SHP77 treated with DMSO at 0.1 percent for 48 hours (cell line): Measurements from ENCODE around the gene DUSP1.
"Not testable (repeated sequence)": the region's sequence is repeated elsewhere in the genome, so short reads cannot be mapped to it uniquely, and the experiment has no call there.

Experiments
- DNase-seq: peaks from one replicate; lab custom pipeline; 2025; lab: John Stamatoyannopoulos, UW

The DUSP1 gene

GRCh38 chr5:172770675-172771438 is at the start of gene DUSP1:
TSS of gene DUSP1 (minus strand) at chr5:172771195. CDS start at chr5:172770952, 243 bp downstream.
- peak; percentile 87 for DNase-seq

GRCh38 chr5:172820046-172820767 is 49.2 kb upstream of the DUSP1 start:
- no peak for DNase-seq

DNA sequence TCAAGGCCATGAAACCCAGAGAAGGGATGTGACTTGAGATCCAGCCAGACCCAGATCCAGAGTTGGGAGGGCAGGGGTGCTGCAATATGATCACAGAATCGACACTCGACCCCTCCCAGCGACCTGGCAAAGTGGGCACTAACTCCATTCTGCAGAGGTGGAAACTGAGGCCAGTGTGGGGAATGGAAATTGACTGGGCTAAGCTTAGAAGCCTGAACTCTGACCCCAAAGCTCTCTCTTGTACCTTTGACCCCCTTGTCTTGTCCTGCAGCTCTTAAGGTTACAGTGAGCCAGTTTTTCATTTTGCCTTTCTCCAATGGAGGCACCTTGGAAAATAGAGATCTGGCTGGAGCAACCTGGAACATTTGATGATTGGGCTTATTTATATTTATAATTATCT is 48.6 kb upstream of the DUSP1 start:
- no peak for DNase-seq

DNA sequence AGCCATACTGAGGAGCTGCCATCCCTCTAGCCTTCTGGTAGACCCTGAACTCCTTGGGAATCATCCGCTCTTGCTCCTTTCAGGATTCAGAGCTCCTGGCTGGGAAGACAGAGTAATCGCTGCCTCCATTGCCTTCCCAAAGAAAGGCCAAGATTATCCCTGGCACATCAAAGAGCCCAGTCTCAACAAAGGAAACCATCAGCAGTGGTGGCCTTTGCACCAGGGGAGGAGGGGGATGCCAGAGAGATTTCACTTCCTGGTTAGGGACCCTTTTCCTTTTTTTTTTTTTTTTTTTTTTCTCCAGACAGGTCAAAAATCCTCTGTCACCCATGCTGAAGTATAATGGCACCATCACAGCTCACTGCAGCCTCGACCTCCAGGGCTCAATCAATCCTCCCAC is 47.1 kb upstream of the DUSP1 start:
- no peak for DNase-seq

DNA sequence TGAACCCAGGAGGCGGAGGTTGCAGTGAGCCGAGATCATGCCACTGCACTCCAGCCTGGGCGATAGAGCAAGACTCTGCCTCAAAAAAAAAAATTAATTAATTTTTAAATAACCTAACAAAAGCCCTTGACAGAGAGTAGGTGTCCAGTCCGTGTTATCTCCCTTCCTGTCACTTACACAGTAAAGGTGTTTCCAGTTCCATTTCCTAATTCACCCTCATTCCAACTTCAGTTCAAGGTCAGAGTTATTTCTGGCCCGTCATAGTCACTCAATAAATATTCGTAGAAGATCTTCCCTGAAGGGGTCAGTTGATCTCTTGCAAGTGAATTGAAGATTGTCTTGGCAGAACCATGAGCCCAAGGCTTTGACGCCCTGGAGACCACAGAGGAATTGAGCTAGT is 46.7 kb upstream of the DUSP1 start:
- DNase-seq: no peak

DNA sequence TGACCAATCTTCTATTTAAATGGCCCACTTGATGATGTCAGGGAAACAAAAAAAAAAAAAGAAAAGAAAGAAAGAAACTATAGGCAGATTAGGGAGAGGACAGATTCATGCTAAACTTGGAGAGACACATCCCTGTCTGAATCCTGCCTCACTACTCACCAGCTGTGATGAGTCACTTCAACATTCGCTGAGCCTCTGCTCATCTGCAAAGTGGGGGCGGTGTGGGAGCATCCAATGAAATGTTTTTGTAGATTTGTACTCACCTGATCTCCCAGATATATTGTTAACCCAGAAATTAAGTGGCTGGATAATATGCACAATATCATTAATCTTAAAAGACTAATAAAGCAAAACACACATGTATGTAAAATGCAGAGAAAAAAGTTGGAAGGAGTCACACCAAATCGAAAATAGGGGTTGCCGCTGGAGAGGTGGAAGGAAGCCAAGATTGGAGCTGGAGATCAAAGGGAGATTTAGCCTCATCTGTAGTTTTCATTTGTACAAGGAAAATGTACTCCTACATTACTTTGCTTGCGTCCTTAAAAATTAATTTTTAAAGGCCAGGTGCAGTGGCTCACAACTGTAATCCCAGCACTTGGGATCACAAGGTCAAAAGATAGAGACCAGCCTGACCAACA is 46.0 kb upstream of the DUSP1 start:
- no peak for DNase-seq

- no peak for DNase-seq
Measured at GRCh38 chr5:172815631-172816030, 44.6 kb upstream of the DUSP1 start.

DNA sequence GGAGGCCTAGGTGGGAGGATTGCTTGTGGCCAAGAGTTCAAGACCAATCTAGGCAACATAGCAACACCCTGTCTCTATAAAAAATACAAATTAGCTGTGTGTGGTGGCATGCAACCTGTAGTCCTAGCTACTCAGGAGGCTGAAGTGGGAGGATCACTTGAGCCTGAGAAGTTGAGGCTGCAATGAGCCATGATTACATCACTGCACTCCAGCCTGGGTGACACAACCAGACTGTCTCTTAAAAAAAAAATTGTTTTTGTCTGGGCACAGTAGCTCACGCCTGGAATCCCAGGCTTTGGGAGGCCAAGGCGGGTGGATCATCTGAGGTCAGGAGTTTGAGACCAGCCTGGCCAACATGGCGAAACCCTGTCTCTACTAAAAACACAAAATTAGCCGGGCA is 40.0 kb upstream of the DUSP1 start:
- DNase-seq: not testable (repeated sequence)

- no peak for DNase-seq
Measured at GRCh38 chr5:172809774-172810173, 38.8 kb upstream of the DUSP1 start.

- no peak for DNase-seq
Measured at GRCh38 chr5:172807766-172808311, 36.8 kb upstream of the DUSP1 start.

- no peak for DNase-seq
Measured at GRCh38 chr5:172806897-172807672, 36.1 kb upstream of the DUSP1 start.

DNA sequence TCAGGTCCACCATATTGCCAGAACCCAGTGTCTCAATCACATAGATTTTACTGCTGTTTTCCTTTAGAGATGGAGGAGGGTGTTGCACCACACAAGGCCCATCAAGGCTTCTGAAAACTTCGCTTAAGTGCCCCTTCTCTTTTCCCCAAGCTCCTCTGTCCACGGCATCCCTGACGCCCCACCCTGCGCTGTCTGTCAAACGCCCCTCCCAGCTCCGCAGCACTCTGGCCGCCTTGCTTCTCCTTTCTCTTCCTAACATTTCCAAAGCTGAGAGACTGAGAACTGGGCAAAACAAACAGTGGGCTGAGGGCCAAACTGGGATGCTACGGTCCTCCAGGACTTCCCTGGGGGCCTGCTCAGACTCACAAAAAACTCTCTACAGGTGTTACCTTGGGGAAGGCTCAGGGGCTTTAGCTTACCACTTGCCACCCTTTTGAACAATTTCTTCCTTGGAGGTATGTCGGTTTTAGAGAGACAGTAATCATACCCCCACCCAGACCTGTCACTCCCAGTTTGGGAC is 34.8 kb upstream of the DUSP1 start:
- DNase-seq: no peak

GRCh38 chr5:172805018-172805683 is 34.2 kb upstream of the DUSP1 start:
- no peak for DNase-seq

GRCh38 chr5:172802567-172803176 is 31.7 kb upstream of the DUSP1 start:
- DNase-seq: no peak

DNA sequence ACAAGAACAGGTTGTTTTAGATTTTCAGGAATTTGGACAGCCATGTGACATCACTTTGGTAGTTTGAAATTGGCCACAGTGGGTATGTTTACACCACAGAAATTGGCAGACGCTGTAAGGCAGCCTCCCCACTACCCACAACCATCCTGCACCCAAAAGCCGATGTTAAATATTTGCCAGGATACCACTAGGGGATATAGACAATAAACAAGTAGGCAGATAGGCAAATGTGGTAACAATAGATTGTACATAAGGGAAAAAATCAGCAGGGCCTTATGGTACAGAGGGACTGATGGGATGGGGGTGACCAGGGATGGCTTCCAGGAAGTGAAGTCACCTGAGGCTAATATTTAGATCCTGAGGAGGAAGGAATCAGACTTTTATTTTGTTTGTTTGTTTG is 31.1 kb upstream of the DUSP1 start:
- no peak for DNase-seq

DNA sequence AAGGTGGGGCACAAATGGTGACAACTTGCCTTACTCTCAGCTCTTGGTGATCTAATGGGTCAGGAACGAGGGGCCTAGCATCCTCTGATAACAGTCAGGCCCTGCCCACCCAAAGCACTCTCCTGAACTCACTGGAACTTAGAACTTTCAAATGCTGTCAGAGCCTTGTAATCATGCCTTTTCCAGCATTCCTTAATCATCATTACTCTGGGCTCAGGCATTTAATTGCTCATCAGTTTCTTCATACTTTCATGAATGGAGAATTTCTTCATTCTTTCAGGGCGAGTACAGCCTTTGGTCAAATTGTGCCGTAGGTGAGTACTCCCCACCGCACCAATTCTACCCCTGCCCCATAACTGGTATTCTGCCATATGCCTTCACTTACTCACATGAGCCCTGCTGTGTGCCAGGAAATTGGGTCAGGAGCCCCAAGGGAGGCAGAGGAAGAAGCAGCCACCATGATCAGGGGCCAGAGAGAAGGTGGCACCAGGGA is 30.2 kb upstream of the DUSP1 start:
- no peak for DNase-seq

DNA sequence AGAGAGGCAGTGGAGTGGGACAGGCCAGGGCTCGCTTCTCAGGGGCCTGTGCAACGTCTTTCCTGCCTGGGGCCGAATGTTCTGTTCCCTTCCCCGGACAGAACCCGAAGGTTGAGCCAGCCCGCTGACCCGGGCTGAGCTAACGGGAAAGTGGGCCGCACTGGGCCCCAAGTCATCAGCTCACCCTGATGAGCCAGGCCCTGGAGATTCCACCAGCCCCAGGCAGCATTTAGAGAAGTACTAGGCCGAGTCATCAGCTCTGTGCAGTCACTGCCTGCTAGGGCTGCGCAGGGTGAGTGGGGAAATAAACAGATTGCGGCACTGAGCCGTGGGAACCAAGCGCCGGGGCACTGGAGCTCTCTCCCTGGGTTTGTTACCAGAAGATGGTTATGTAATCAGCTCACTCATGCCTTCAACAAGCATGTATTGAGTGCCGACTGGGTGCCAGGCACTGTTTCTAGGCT is 29.1 kb upstream of the DUSP1 start:
- DNase-seq: no peak

DNA sequence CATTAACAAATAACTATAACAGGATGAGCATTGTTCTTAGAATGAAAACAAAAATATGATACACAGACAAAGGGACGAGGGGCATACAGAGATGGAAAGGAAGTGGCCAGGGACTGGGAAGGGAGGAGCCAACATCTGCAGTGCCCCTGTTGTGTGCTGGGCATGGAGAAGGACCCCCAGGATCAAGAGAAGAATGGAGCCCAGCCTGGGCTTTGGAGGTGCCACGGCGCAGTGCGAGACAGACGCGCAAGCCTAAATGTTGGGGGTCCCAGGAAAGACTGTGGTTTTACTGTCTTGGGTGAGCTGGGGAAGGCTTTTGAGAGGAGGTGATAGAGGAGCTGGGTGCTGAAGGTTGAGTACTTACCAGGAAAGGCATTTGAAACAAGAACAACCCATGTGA is 28.4 kb upstream of the DUSP1 start:
- DNase-seq: no peak

DNA sequence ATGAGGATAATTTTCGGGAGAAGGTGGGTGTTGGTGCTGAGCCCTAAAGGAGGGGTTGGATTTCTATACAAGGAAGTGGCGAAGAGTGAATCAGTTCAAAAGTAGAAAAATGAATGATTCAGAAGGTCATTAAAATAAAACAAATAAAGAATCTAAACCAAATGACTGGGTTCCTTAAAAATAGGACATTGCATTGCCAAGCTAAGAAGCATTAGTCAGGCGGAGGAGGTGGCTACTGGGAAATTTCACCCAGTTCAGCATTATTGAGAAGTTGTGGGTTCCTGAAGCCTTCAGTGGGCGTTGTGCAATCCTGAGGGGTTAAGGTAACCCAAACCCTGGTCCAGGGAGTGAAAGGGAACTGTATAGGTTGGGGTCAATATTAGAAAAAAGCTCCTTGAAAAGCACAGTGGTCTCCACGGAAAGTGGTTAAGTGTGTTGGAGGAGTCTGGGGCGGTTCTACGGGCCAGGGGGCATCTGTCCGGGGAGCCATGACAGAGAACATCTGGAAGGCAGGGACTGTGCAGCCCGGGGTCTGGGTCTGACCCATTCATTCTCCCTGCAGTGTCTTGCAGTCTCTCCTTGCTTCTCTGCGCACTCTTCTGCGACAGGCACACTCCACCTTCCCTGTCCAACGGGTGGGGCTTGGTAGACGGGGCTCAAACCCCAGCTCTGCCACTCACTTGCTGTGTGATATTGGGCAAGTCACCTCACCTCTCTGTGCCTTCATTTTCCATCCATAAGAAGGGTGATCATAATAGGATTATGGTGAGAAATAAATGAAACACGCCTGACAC is 27.6 kb upstream of the DUSP1 start:
- DNase-seq: no peak

DNA sequence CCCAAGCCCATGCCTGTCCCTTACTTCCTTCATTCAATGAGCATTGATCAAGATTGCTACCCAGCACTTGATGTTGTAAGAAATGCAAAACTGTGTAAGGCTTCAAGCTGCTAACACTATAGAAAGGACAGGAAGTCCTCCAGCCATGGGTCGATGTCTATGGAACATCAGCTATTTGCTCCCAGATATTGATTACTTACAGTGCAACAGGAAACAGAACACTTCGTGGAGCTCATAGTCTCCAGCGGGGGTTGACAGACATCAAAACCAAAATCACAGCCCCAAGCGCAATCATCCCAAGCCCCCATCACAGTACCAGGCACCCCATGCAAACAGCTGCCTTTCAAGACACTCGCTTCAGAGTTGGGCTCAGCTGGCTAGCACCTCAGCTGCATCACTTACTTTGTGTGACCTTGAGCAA is 26.8 kb upstream of the DUSP1 start:
- no peak for DNase-seq
